A673 (cell line): ENCODE results near the gene REELD1. TPM values are rescaled to one million over a fixed set of nuclear protein-coding genes. Genes with fewer than 3 reads are reported as not detected.

Experiments used
- BruUV-seq: library from RNA; stranded (reverse); fragments of 400-500 nt; replicated peaks from 2 replicates; lab custom pipeline; 2021; lab: Mats Ljungman, UMichigan
- CTCF ChIA-PET: fragments of 300-600 bp; sonication (Branson Sonifier 250); formaldehyde crosslinking; loops from one replicate; lab custom pipeline; 2022; ENCODE audit warnings: antibody characterized with exemption; lab: Charles Lee
- POLR2A ChIA-PET: fragments of 300-600 bp; sonication (Branson Sonifier 250); formaldehyde crosslinking; loops from one replicate; lab custom pipeline; 2022; ENCODE audit warnings: antibody characterized with exemption; ENCODE audit not compliant: low non-redundant PET; lab: Charles Lee
- DNase-seq: peaks from one replicate; pipeline ENCODE4 v3.0.0-alpha.2; 2015; ENCODE audit warnings: low spot score
- H3K27ac ChIP-seq: fragments of 200-600 bp; sonication (generic); 2 replicates; pipeline ENCODE4 v1.5.1; 2016; ENCODE audit warnings: mixed run types, low read depth, mild to moderate bottlenecking, mixed read lengths, antibody characterized with exemption, low read length; ENCODE audit not compliant: poor library complexity, severe bottlenecking
- H3K27me3 ChIP-seq: fragments of 200-600 bp; sonication (generic); replicated peaks from 2 replicates; pipeline ENCODE4 v1.6.1; 2017; ENCODE audit warnings: mixed run types, low read depth, mild to moderate bottlenecking, mixed read lengths, antibody characterized with exemption, low read length; ENCODE audit not compliant: insufficient read depth, poor library complexity
- H3K36me3 ChIP-seq: fragments of 200-600 bp; sonication (generic); 2 replicates; pipeline ENCODE4 v1.6.1; 2016; ENCODE audit warnings: mixed run types, mild to moderate bottlenecking, mixed read lengths, antibody characterized with exemption, low read length; ENCODE audit not compliant: insufficient read depth, poor library complexity, severe bottlenecking
- H3K4me1 ChIP-seq: fragments of 200-600 bp; sonication (generic); 2 replicates; pipeline ENCODE4 v1.6.1; 2017; ENCODE audit warnings: mixed run types, mild to moderate bottlenecking, mixed read lengths, antibody characterized with exemption, low read length; ENCODE audit not compliant: insufficient read depth, poor library complexity, severe bottlenecking
- H3K4me3 ChIP-seq: fragments of 200-600 bp; sonication (generic); 2 replicates; pipeline ENCODE4 v1.5.1; 2016; ENCODE audit warnings: low read depth, mixed run types, mild to moderate bottlenecking, mixed read lengths, low read length; ENCODE audit not compliant: poor library complexity, severe bottlenecking
- H3K9me3 ChIP-seq: fragments of 200-600 bp; sonication (generic); 2 replicates; pipeline ENCODE4 v1.6.1; 2016; ENCODE audit warnings: mixed run types, low read depth, mild to moderate bottlenecking, mixed read lengths, antibody characterized with exemption, low read length; ENCODE audit not compliant: poor library complexity, severe bottlenecking
- CTCF ChIP-seq: fragments of 300-800, 200-600 bp; sonication (generic); conservative IDR thresholded peaks from 2 replicates; pipeline ENCODE4 v1.5.1; 2017; ENCODE audit warnings: low read depth, mild to moderate bottlenecking, antibody characterized with exemption, low read length, moderate library complexity, mixed read lengths
- EZH2 ChIP-seq: fragments of 200-600 bp; sonication (generic); IDR thresholded peaks from 2 replicates; pipeline ENCODE4 v1.6.1; 2017; ENCODE audit warnings: borderline replicate concordance, low read depth, mild to moderate bottlenecking, mixed read lengths, antibody characterized with exemption, low read length; ENCODE audit not compliant: poor library complexity, severe bottlenecking
- intact Hi-C: fragments of 100-400 bp; cut with micrococcal nuclease; formaldehyde crosslinking; loops from one replicate; pipeline ENCODE4 v1.10.0; 2022; ENCODE audit not compliant: unreplicated experiment
- total RNA-seq: library from RNA; stranded (reverse); gene quantifications from 2 replicates; pipeline ENCODE4 v1.2.3, GENCODE V29; 2021

The REELD1 gene
- total RNA-seq, 1 experiment from 2014 or later = not detected

GRCh38 chr4:146245850-146246249 lies 31.5 kb downstream of the REELD1 start:
- Histone ChIP-seq H3K9me3 (no peaks in the 10 kb centered on the region), H3K36me3 (no peaks in the 10 kb centered on the region), H3K4me1 (peaks cover 14% of the 10 kb centered on the region), H3K27ac (no peak overlapping the region), H3K4me3 (no peak overlapping the region), H3K27me3 (no peaks in the 10 kb centered on the region)
- CTCF ChIA-PET = no interaction called here
- DNase-seq = no peak
- no peak for TF ChIP-seq EZH2
- no peak for TF ChIP-seq CTCF
- POLR2A ChIA-PET = no interaction called here
- BruUV-seq = no TSS peak
- intact Hi-C loops = no loop called here

- H3K36me3 ChIP-seq = no peaks in the 10 kb centered on the region
- ChIA-PET POLR2A (no interaction called here), CTCF (no interaction called here)
- no peaks in the 10 kb centered on the region for H3K27me3 ChIP-seq
- DNase-seq = no peak
- no peaks in the 10 kb centered on the region for H3K9me3 ChIP-seq
- intact Hi-C loops = no loop called here
- no peak for TF ChIP-seq EZH2
- TF ChIP-seq CTCF = no peak
- H3K27ac ChIP-seq = no peak overlapping the region
- no TSS peak for BruUV-seq
- H3K4me1 ChIP-seq = peaks cover 11% of the 10 kb centered on the region
- no peak overlapping the region for H3K4me3 ChIP-seq
Measured at GRCh38 chr4:146246381-146246780, 32.0 kb downstream of the REELD1 start.

- BruUV-seq = no TSS peak
- Histone ChIP-seq H3K9me3 (no peaks in the 10 kb centered on the region), H3K4me1 (peaks cover 2% of the 10 kb centered on the region), H3K36me3 (no peaks in the 10 kb centered on the region), H3K4me3 (no peak overlapping the region), H3K27ac (no peak overlapping the region), H3K27me3 (no peaks in the 10 kb centered on the region)
- TF ChIP-seq CTCF (no peak), EZH2 (no peak)
- ChIA-PET POLR2A (no interaction called here), CTCF (no interaction called here)
- intact Hi-C loops = no loop called here
- no peak for DNase-seq
Measured at GRCh38 chr4:146247356-146247755, 33.0 kb downstream of the REELD1 start.
